K562 (cell line): ENCODE data around the gene EML5. TPM values are rescaled to one million over a fixed set of nuclear protein-coding genes. Genes with fewer than 3 reads are reported as not detected.

Source experiments
- C11orf30 ChIP-seq: fragments of 450-650 bp; IDR thresholded peaks from 2 replicates; pipeline ENCODE4 v1.6.1; 2016; ENCODE audit warnings: low read depth, mild to moderate bottlenecking
- CBX1 ChIP-seq: sonication (generic); IDR thresholded peaks from 2 replicates; pipeline ENCODE4 v1.6.1; 2016; ENCODE audit warnings: antibody characterized with exemption, low read depth, mild to moderate bottlenecking
- CBX8 ChIP-seq: fragments of 200-600 bp; sonication (generic); IDR thresholded peaks from 2 replicates; pipeline ENCODE4 v1.6.1; 2012; ENCODE audit warnings: borderline replicate concordance, mixed run types, low read depth, mild to moderate bottlenecking, moderate library complexity, mixed read lengths, low read length, control low read depth, inconsistent platforms; ENCODE audit not compliant: poor library complexity, severe bottlenecking; ENCODE audit errors: extremely low read depth
- CHCHD3 ChIP-seq: fragments of 250-450 bp; sonication (Bioruptor Pico); IDR thresholded peaks from 2 replicates; pipeline ENCODE4 v2.1.2; 2022; ENCODE audit warnings: mild to moderate bottlenecking
- GTF2F1 ChIP-seq: IDR thresholded peaks from 2 replicates; pipeline ENCODE4 v1.6.1; 2011; ENCODE audit warnings: low read depth, low read length, improper control_type of control experiment
- HIVEP1 ChIP-seq: fragments of 250-450 bp; sonication (Bioruptor Pico); IDR thresholded peaks from 2 replicates; pipeline ENCODE4 v1.4.0; 2020; ENCODE audit warnings: mild to moderate bottlenecking
- HLTF ChIP-seq: fragments of 450-650 bp; IDR thresholded peaks from 2 replicates; pipeline ENCODE4 v1.6.1; 2016
- HNRNPLL ChIP-seq: fragments of 200-400 bp; formaldehyde crosslinking; IDR thresholded peaks from 2 replicates; pipeline ENCODE4 v1.6.1; 2017; ENCODE audit warnings: low read length, low read depth, mild to moderate bottlenecking; ENCODE audit not compliant: poor library complexity, severe bottlenecking
- MAFF ChIP-seq: IDR thresholded peaks from 2 replicates; pipeline ENCODE4 v1.6.1; 2012; ENCODE audit warnings: low read length, improper control_type of control experiment
- MAFK ChIP-seq: IDR thresholded peaks from 2 replicates; pipeline ENCODE4 v1.6.1; 2011; ENCODE audit warnings: low read length, improper control_type of control experiment
- MCM7 ChIP-seq, 2 experiments: fragments of 450-650 bp; IDR thresholded peaks; 2 replicates each; pipeline ENCODE4 v1.6.1; 2016 to 2018
- NCOA2 ChIP-seq, 2 experiments: fragments of 450-650 bp; IDR thresholded peaks; 2 replicates each; pipeline ENCODE4 v1.6.1; 2018; ENCODE audit warnings: mild to moderate bottlenecking in 2 of 2, moderate library complexity in 1 of 2; ENCODE audit not compliant: partially characterized antibody in 2 of 2
- NFE2 ChIP-seq: IDR thresholded peaks from 2 replicates; pipeline ENCODE4 v1.6.1; 2014; ENCODE audit warnings: antibody characterized with exemption, low read depth
- NFE2L1 ChIP-seq: fragments of 450-650 bp; IDR thresholded peaks from 2 replicates; pipeline ENCODE4 v1.6.1; 2016; ENCODE audit warnings: missing genetic modification characterization, low read depth, mild to moderate bottlenecking, missing compliant biosample characterization, moderate library complexity, borderline replicate concordance
- NR2F6 ChIP-seq: fragments of 450-650 bp; formaldehyde crosslinking; IDR thresholded peaks from 2 replicates; pipeline ENCODE4 v1.4.0; 2020; ENCODE audit warnings: mild to moderate bottlenecking
- PTRF ChIP-seq: fragments of 450-650 bp; IDR thresholded peaks from 2 replicates; pipeline ENCODE4 v1.6.1; 2016; ENCODE audit warnings: mild to moderate bottlenecking, missing genetic modification characterization, missing compliant biosample characterization
- PURB ChIP-seq: sonication (generic); formaldehyde crosslinking; IDR thresholded peaks from 2 replicates; pipeline ENCODE4 v1.9.0; 2021; ENCODE audit warnings: low read depth, mild to moderate bottlenecking, missing genetic modification reagents
- RUNX1 ChIP-seq: sonication (generic); IDR thresholded peaks from 2 replicates; pipeline ENCODE4 v1.6.1; 2016; ENCODE audit warnings: antibody characterized with exemption, low read depth
- SIN3B ChIP-seq: fragments of 450-650 bp; IDR thresholded peaks from 2 replicates; pipeline ENCODE4 v1.6.1; 2017; ENCODE audit warnings: low read depth, mild to moderate bottlenecking, moderate library complexity
- SMAD3 ChIP-seq: fragments of 450-650 bp; formaldehyde crosslinking; conservative IDR thresholded peaks from 2 replicates; pipeline ENCODE4 v1.4.0; 2020; ENCODE audit warnings: mild to moderate bottlenecking
- SOX6 ChIP-seq: fragments of 450-650 bp; IDR thresholded peaks from 2 replicates; pipeline ENCODE4 v1.6.1; 2014; ENCODE audit warnings: mild to moderate bottlenecking
- SUPT5H ChIP-seq: fragments of 450-650 bp; IDR thresholded peaks from 2 replicates; pipeline ENCODE4 v1.6.1; 2016
- TRIM24 ChIP-seq, 2 experiments: fragments of 450-650 bp; IDR thresholded peaks; 2 replicates each; pipeline ENCODE4 v1.6.1; 2016
- ZBTB1 ChIP-seq: sonication (generic); formaldehyde crosslinking; IDR thresholded peaks from 2 replicates; pipeline ENCODE4 v1.8.1; 2023; ENCODE audit warnings: missing genetic modification reagents, low read depth, mild to moderate bottlenecking, borderline replicate concordance
- ZEB2 ChIP-seq: fragments of 450-650 bp; IDR thresholded peaks from 2 replicates; pipeline ENCODE4 v1.6.1; 2016
- ZNF316 ChIP-seq: fragments of 450-650 bp; IDR thresholded peaks from 2 replicates; pipeline ENCODE4 v1.6.1; 2016
- ZNF347 ChIP-seq: fragments of 450-650 bp; formaldehyde crosslinking; IDR thresholded peaks from 2 replicates; pipeline ENCODE4 v1.4.0; 2020; ENCODE audit warnings: low read depth, mild to moderate bottlenecking, moderate library complexity
- ZNF444 ChIP-seq: fragments of 250-450 bp; sonication (Bioruptor Pico); IDR thresholded peaks from 2 replicates; pipeline ENCODE4 v1.4.0; 2020; ENCODE audit warnings: mild to moderate bottlenecking, moderate library complexity
- ZNF586 ChIP-seq: fragments of 450-650 bp; formaldehyde crosslinking; conservative IDR thresholded peaks from 2 replicates; pipeline ENCODE4 v1.4.0; 2020; ENCODE audit warnings: mild to moderate bottlenecking, moderate library complexity
- ZNF830 ChIP-seq: fragments of 250-450 bp; sonication (Bioruptor Pico); IDR thresholded peaks from 2 replicates; pipeline ENCODE4 v1.5.0; 2021; ENCODE audit warnings: mild to moderate bottlenecking
- polyA plus RNA-seq, 8 experiments: library from polyadenylated mRNA; depleted of rRNA in 4 of 8; stranded (reverse) in 5 of 8; unstranded in 3 of 8; fragments of >200 nt; fragmentation: Nextera tagmentation in 2 of 8; fragmentation: Illumina TruSeq in 1 of 8; extraction: Ambion mirVana in 2 of 8; extraction: Trizol in 1 of 8; gene quantifications; 2 replicates each; pipeline versions ENCODE4 v1.2.1 to v1.2.3, GENCODE V29; 2011 to 2014; ENCODE audit warnings: inconsistent platforms in 1 of 8, missing spikeins in 1 of 8
- total RNA-seq, 7 experiments: library from RNA; depleted of rRNA in 6 of 7; stranded (reverse); fragments of >200 nt in 6 of 7; fragmentation: Illumina TruSeq in 2 of 7; extraction: Trizol in 2 of 7; gene quantifications; 2 replicates each; pipeline versions ENCODE4 v1.2.1 to v1.2.3, GENCODE V29; 2011 to 2021; ENCODE audit warnings: low replicate concordance in 1 of 7
- TF ChIP-seq, protein P1 (sequence below): sonication (generic); formaldehyde crosslinking; IDR thresholded peaks from 2 replicates; pipeline ENCODE4 v1.8.1; 2023; ENCODE audit warnings: mild to moderate bottlenecking, missing genetic modification reagents

The EML5 gene
- total and polyA plus RNA-seq, 9 of the 15 experiments (the other 6 are each of a cell fraction or from before 2014, with no cell fraction given) = 0.06 to 0.34 (median 0.22) TPM

- TF ChIP-seq ZNF586 (CRISPR knock-in tag) = no peak
- TF ChIP-seq ZNF444 (CRISPR knock-in tag) = no peak
- TF ChIP-seq ZNF347 = no peak
- peak; percentile 79 for TF ChIP-seq ZNF316
- no peak for TF ChIP-seq CHCHD3 (CRISPR knock-in tag)
- TF ChIP-seq SMAD3 (CRISPR knock-in tag) = no peak
- no peak for TF ChIP-seq HIVEP1
- TF ChIP-seq PURB (CRISPR knock-in tag) = no peak
- TF ChIP-seq SIN3B = no peak
- TF ChIP-seq CBX8 = no peak
- no peak for TF ChIP-seq ZEB2
- peak; percentile 73; the same call in 1 of the 2 replicates for TF ChIP-seq NFE2L1 (tag)
- TF ChIP-seq NCOA2 (IDR thresholded peaks at IDR 0.05; ENCODE audit: partially characterized antibody in 2 of 2) = no peak
- TF ChIP-seq ZNF830 (CRISPR knock-in tag) = no peak
- peak; percentile 75; the same call in 1 of the 2 replicates for TF ChIP-seq MAFK
- no peak for TF ChIP-seq HLTF
- TF ChIP-seq MCM7 (IDR thresholded peaks at IDR 0.05) = no peak
- peak; percentile 85 for TF ChIP-seq NFE2
- no peak for TF ChIP-seq ZBTB1
- TF ChIP-seq GTF2F1 = no peak
- no peak for TF ChIP-seq PTRF
- TF ChIP-seq NR2F6 (CRISPR knock-in tag) = no peak
- TF ChIP-seq TRIM24 (IDR thresholded peaks at IDR 0.05) = no peak
- peak; percentile 79 for TF ChIP-seq MAFF
- no peak for TF ChIP-seq RUNX1
- TF ChIP-seq, protein P1, sequence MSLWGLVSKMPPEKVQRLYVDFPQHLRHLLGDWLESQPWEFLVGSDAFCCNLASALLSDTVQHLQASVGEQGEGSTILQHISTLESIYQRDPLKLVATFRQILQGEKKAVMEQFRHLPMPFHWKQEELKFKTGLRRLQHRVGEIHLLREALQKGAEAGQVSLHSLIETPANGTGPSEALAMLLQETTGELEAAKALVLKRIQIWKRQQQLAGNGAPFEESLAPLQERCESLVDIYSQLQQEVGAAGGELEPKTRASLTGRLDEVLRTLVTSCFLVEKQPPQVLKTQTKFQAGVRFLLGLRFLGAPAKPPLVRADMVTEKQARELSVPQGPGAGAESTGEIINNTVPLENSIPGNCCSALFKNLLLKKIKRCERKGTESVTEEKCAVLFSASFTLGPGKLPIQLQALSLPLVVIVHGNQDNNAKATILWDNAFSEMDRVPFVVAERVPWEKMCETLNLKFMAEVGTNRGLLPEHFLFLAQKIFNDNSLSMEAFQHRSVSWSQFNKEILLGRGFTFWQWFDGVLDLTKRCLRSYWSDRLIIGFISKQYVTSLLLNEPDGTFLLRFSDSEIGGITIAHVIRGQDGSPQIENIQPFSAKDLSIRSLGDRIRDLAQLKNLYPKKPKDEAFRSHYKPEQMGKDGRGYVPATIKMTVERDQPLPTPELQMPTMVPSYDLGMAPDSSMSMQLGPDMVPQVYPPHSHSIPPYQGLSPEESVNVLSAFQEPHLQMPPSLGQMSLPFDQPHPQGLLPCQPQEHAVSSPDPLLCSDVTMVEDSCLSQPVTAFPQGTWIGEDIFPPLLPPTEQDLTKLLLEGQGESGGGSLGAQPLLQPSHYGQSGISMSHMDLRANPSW (CRISPR knock-in tag) = no peak
- TF ChIP-seq HNRNPLL = no peak
- no peak for TF ChIP-seq CBX1
- peak; percentile 73 for TF ChIP-seq C11orf30
- no peak for TF ChIP-seq SOX6
- TF ChIP-seq SUPT5H = no peak
Observed at GRCh38 chr14:88829685-88830302, 37.0 kb upstream of the EML5 start (continued).
